SK-N-SH (cell line): ENCODE results near the gene HOXA1. TPM values are rescaled to one million over a fixed set of nuclear protein-coding genes. Genes with fewer than 3 reads are reported as not detected.

Source experiments
- CTCF ChIA-PET: fragments of 300-600, 350-600 bp; formaldehyde crosslinking; extraction: SDS; loops from one replicate; lab custom pipeline; 2021; lab: Yijun Ruan, JAX
- POLR2A ChIA-PET: fragments of 350-600 bp; sonication (Branson Sonifier 250); formaldehyde crosslinking; extraction: SDS; loops from one replicate; lab custom pipeline; 2020; ENCODE audit warnings: antibody characterized with exemption, inconsistent platforms; lab: Yijun Ruan, JAX
- DNase-seq: peaks from one replicate; pipeline ENCODE4 v3.0.0; 2012
- H2AFZ ChIP-seq: fragments of 200-600 bp; sonication (generic); 2 replicates; pipeline ENCODE4 v1.8.1; 2016; ENCODE audit warnings: antibody characterized with exemption, mild to moderate bottlenecking, low read depth
- H3F3A ChIP-seq: fragments of 200-600 bp; sonication (generic); replicated peaks from 2 replicates; pipeline ENCODE3; 2016; ENCODE audit warnings: antibody characterized with exemption, mild to moderate bottlenecking; ENCODE audit not compliant: insufficient read depth
- H3K27ac ChIP-seq, 2 experiments: fragments of 200-500 bp in 1 of 2; fragments of 200-600 bp in 1 of 2; sonication (Bioruptor generic) in 1 of 2; sonication (generic), shearing (Covaris generic) in 1 of 2; 2 replicates each; pipeline versions ENCODE4 v1.5.1 to v1.6.1; 2014 to 2016; ENCODE audit warnings: low read depth in 2 of 2, inconsistent platforms in 1 of 2, low read length in 1 of 2, mild to moderate bottlenecking in 1 of 2, mixed read lengths in 1 of 2
- H3K27me3 ChIP-seq: fragments of 200-600 bp; sonication (generic), shearing (Covaris generic); 2 replicates; pipeline ENCODE4 v1.6.1; 2016; ENCODE audit warnings: mixed run types; ENCODE audit not compliant: insufficient read depth
- H3K36me3 ChIP-seq, 2 experiments: fragments of 200-500 bp in 1 of 2; fragments of 200-600 bp in 1 of 2; sonication (Bioruptor generic) in 1 of 2; sonication (generic) in 1 of 2; replicated peaks in 1 of 2; 2 replicates each; pipeline versions ENCODE3 to v1.5.1; 2014 to 2016; ENCODE audit warnings: low read length in 1 of 2, mild to moderate bottlenecking in 1 of 2; ENCODE audit not compliant: insufficient read depth in 2 of 2, control insufficient read depth in 1 of 2
- H3K4me1 ChIP-seq, 2 experiments: fragments of 200-500 bp in 1 of 2; fragments of 200-600 bp in 1 of 2; sonication (Bioruptor generic) in 1 of 2; sonication (generic), shearing (Covaris generic) in 1 of 2; 2 replicates each; pipeline versions ENCODE4 v1.5.1 to v1.6.1; 2014 to 2016; ENCODE audit warnings: low read depth in 1 of 2, low read length in 1 of 2, mixed run types in 1 of 2; ENCODE audit not compliant: insufficient read depth in 2 of 2, control insufficient read depth in 1 of 2
- H3K4me2 ChIP-seq: fragments of 200-600 bp; sonication (generic), shearing (Covaris generic); 2 replicates; pipeline ENCODE4 v1.6.1; 2017; ENCODE audit warnings: mixed run types
- H3K4me3 ChIP-seq, 2 experiments: fragments of 200-500 bp in 1 of 2; fragments of 200-600 bp in 1 of 2; sonication (Bioruptor generic) in 1 of 2; sonication (generic), shearing (Covaris generic) in 1 of 2; 2 replicates each; pipeline versions ENCODE4 v1.5.1 to v1.8.1; 2014 to 2016; ENCODE audit warnings: low read depth in 2 of 2, inconsistent platforms in 1 of 2, low read length in 1 of 2, mild to moderate bottlenecking in 1 of 2, mixed read lengths in 1 of 2, moderate library complexity in 1 of 2
- H3K79me2 ChIP-seq: fragments of 200-600 bp; sonication (generic); 2 replicates; pipeline ENCODE4 v1.8.1; 2017; ENCODE audit warnings: mild to moderate bottlenecking; ENCODE audit not compliant: insufficient read depth
- H3K9ac ChIP-seq: fragments of 200-600 bp; sonication (generic); 2 replicates; pipeline ENCODE4 v1.6.1; 2017; ENCODE audit warnings: mixed run types
- H3K9me2 ChIP-seq: fragments of 200-600 bp; sonication (generic); 2 replicates; pipeline ENCODE4 v1.6.1; 2017; ENCODE audit warnings: mixed run types
- H3K9me3 ChIP-seq: fragments of 200-600 bp; sonication (generic); 2 replicates; pipeline ENCODE4 v1.6.1; 2017; ENCODE audit warnings: mixed run types, mild to moderate bottlenecking, moderate library complexity
- H4K20me1 ChIP-seq: fragments of 200-600 bp; sonication (generic); 2 replicates; pipeline ENCODE4 v1.6.1; 2017; ENCODE audit warnings: mild to moderate bottlenecking, mixed run types; ENCODE audit not compliant: insufficient read depth
- CHD2 ChIP-seq: fragments of 150-350 bp; IDR thresholded peaks from 2 replicates; pipeline ENCODE4 v1.6.1; 2018; ENCODE audit warnings: low read length; ENCODE audit not compliant: partially characterized antibody
- CTCF ChIP-seq: fragments of 200-600 bp; sonication (generic); IDR thresholded peaks from 2 replicates; pipeline ENCODE4 v1.6.1; 2017; ENCODE audit warnings: antibody characterized with exemption, mild to moderate bottlenecking, moderate library complexity
- EZH2phosphoT487 ChIP-seq: fragments of 200-600 bp; sonication (generic); IDR thresholded peaks from 2 replicates; pipeline ENCODE4 v1.6.1; 2017; ENCODE audit warnings: low read depth, mixed run types, mild to moderate bottlenecking, antibody characterized with exemption, moderate library complexity, borderline replicate concordance
- FOSL2 ChIP-seq: IDR thresholded peaks from 2 replicates; pipeline ENCODE4 v1.4.0; 2012; ENCODE audit warnings: low read depth, mild to moderate bottlenecking, moderate library complexity, borderline replicate concordance
- FOXJ3 ChIP-seq: sonication (generic); formaldehyde crosslinking; IDR thresholded peaks from 2 replicates; pipeline ENCODE4 v1.5.1; 2020; ENCODE audit warnings: mild to moderate bottlenecking, missing genetic modification reagents
- GABPA ChIP-seq: IDR thresholded peaks from 2 replicates; pipeline ENCODE4 v1.4.0; 2012; ENCODE audit warnings: low read depth, mild to moderate bottlenecking
- JUND ChIP-seq: IDR thresholded peaks from 2 replicates; pipeline ENCODE4 v1.4.0; 2012
- MAX ChIP-seq: IDR thresholded peaks from 2 replicates; pipeline ENCODE4 v1.4.0; 2012; ENCODE audit warnings: low read depth
- MXI1 ChIP-seq: IDR thresholded peaks from 2 replicates; pipeline ENCODE4 v1.6.1; 2012; ENCODE audit warnings: mild to moderate bottlenecking, low read depth, low read length, improper control_type of control experiment
- NFIC ChIP-seq: IDR thresholded peaks from 2 replicates; pipeline ENCODE4 v1.4.0; 2012; ENCODE audit warnings: borderline replicate concordance
- NRF1 ChIP-seq: IDR thresholded peaks from 2 replicates; pipeline ENCODE4 v1.6.1; 2012; ENCODE audit warnings: low read depth, mild to moderate bottlenecking, low read length
- POLR2AphosphoS5 ChIP-seq: IDR thresholded peaks from 2 replicates; pipeline ENCODE4 v1.6.1; 2012; ENCODE audit warnings: low read depth, low read length
- RFX5 ChIP-seq: IDR thresholded peaks from 2 replicates; pipeline ENCODE4 v1.6.1; 2012; ENCODE audit warnings: mild to moderate bottlenecking, improper control_type of control experiment, low read length
- SMC3 ChIP-seq: IDR thresholded peaks from 2 replicates; pipeline ENCODE4 v1.6.1; 2012; ENCODE audit warnings: low read depth, low read length, improper control_type of control experiment
- TAF1 ChIP-seq: IDR thresholded peaks from 2 replicates; pipeline ENCODE4 v1.6.1; 2012; ENCODE audit warnings: low read depth, mild to moderate bottlenecking, low read length, moderate library complexity, borderline replicate concordance
- USF1 ChIP-seq: IDR thresholded peaks from 2 replicates; pipeline ENCODE4 v1.4.0; 2012; ENCODE audit warnings: low read depth, borderline replicate concordance
- ZBTB33 ChIP-seq: IDR thresholded peaks from 2 replicates; pipeline ENCODE4 v1.4.0; 2012; ENCODE audit warnings: low read depth, borderline replicate concordance
- whole genome bisulfite sequencing: methylation state at CpG from one replicate; pipeline ENCODE4 v1.1.6; 2017; ENCODE audit warnings: low lambda C conversion rate; 5-methylcytosine and 5-hydroxymethylcytosine counted together
- polyA plus RNA-seq, 3 experiments: library from polyadenylated mRNA; depleted of rRNA; stranded (reverse); fragments of >200 nt; gene quantifications; 2 replicates each; pipeline ENCODE4 v1.2.3, GENCODE V29; 2012

Gene HOXA1
- polyA plus RNA-seq, 1 of the 3 experiments (the other 2 are of a cell fraction): not detected

GRCh38 chr7:27092819-27093110 lies 3.0 kb downstream of the HOXA1 start:
- Histone ChIP-seq H3K27ac (no peak overlapping the region), H3K36me3 (no peaks in the 10 kb centered on the region), H3K9me3 (no peaks in the 10 kb centered on the region), H3K79me2 (no peaks in the 10 kb centered on the region), H3K9ac (no peak overlapping the region), H4K20me1 (no peaks in the 10 kb centered on the region), H3K9me2 (no peaks in the 10 kb centered on the region), H3K4me1 (no peaks in the 10 kb centered on the region; a peak in 1 of 4 replicates), H3K27me3 (peaks cover 93% of the 10 kb centered on the region), H3K4me2 (no peak overlapping the region), H2AFZ (no peak overlapping the region), H3K4me3 (no peak overlapping the region), H3F3A (no peaks in the 10 kb centered on the region)
- 6% methylated on average over 1 of the region's 1 CpG for WGBS
- POLR2A ChIA-PET: no interaction called here
- no peak for DNase-seq
- TF ChIP-seq CHD2 (no peak), POLR2AphosphoS5 (no peak), CTCF (no peak), EZH2phosphoT487 (no peak), GABPA (no peak), NRF1 (no peak), NFIC (no peak), MAX (no peak), SMC3 (no peak), FOXJ3 (CRISPR knock-in tag) (no peak), USF1 (no peak), RFX5 (no peak), MXI1 (no peak), FOSL2 (no peak), ZBTB33 (no peak), TAF1 (no peak), JUND (no peak)
- CTCF ChIA-PET: interaction anchor here (1.8 kb wide), 1 partner anchor 9 kb away, joined by 6 read pairs; no protein-coding TSS in a partner anchor
